GM21526 (cell line): ENCODE measurements around the gene SCAMP2.

ENCODE experiments used
- ATAC-seq: cut with Tn5 transposase; IDR thresholded peaks from one replicate; pipeline ENCODE4 v1.9.1; 2021; ENCODE audit warnings: moderate library complexity; ENCODE audit not compliant: unreplicated experiment, low FRiP score

The SCAMP2 gene

DNA sequence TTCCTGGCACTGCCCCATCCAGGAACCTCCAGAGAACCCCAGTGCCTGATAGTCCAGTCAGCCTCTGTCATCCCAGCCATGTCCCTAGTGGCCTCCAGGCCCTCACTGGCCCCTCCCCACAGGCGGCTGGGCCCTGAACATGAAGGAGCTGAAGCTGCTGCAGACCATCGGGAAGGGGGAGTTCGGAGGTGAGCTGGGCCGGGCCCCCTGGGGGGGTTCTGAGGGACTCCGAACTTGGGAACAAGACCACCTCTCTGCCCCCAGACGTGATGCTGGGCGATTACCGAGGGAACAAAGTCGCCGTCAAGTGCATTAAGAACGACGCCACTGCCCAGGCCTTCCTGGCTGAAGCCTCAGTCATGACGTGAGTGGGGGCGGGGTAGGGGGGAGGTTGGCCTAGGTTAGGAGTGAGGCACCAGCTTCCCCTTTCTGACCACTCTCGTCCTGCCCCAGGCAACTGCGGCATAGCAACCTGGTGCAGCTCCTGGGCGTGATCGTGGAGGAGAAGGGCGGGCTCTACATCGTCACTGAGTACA, 72.5 kb downstream of the SCAMP2 start:
- ATAC-seq = no peak

DNA sequence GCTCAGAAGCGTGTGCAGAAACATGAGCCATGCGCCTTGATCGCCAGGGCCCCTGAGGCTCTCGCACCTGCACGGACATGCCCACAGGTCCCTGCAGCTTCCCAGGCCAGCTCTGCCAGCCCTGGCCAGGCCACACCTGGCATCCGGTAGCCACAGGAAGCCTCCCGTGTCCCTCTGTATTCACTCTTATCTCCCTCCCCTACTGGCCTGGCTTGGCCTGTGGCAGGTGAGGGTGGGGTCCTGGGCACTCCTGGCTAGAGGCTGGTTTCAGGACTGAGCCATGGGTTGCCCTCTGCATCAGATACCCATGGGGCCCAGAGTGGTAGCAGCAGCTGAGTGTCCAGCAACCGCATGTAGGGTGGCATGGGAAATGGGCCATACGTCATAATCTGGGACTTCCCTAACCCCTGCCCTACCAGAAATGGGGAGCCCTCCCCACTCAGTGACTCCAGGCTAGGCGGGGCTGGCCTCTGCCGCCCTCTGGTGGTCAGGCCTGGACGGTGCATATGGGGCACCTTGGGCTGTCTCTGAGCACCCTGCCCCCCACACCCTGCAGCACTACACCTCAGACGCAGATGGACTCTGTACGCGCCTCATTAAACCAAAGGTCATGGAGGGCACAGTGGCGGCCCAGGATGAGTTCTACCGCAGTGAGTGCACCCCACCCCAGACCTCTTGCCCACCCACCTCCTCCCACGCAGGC, 73.2 kb downstream of the SCAMP2 start:
- peak; percentile 54 for ATAC-seq

DNA sequence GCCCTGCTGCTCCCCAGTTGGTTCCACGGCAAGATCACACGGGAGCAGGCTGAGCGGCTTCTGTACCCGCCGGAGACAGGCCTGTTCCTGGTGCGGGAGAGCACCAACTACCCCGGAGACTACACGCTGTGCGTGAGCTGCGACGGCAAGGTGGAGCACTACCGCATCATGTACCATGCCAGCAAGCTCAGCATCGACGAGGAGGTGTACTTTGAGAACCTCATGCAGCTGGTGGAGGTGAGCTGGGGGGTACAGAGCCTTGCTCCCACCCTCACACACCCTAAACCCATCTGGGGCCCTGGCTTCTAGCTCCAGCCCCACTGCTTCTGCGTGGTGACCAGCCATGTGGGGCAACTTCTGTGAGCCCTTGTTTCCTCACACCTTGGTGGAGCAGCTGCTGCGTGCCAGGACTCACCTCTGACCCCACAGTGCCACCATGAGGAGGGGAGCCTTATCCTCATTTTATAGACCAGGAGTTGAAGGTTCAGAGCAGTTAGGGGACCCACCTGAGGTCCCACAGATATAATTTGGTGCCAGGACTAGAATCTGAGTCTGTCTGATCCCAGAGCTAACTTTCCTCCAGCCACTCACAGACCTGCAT, 73.8 kb downstream of the SCAMP2 start:
- no peak for ATAC-seq

DNA sequence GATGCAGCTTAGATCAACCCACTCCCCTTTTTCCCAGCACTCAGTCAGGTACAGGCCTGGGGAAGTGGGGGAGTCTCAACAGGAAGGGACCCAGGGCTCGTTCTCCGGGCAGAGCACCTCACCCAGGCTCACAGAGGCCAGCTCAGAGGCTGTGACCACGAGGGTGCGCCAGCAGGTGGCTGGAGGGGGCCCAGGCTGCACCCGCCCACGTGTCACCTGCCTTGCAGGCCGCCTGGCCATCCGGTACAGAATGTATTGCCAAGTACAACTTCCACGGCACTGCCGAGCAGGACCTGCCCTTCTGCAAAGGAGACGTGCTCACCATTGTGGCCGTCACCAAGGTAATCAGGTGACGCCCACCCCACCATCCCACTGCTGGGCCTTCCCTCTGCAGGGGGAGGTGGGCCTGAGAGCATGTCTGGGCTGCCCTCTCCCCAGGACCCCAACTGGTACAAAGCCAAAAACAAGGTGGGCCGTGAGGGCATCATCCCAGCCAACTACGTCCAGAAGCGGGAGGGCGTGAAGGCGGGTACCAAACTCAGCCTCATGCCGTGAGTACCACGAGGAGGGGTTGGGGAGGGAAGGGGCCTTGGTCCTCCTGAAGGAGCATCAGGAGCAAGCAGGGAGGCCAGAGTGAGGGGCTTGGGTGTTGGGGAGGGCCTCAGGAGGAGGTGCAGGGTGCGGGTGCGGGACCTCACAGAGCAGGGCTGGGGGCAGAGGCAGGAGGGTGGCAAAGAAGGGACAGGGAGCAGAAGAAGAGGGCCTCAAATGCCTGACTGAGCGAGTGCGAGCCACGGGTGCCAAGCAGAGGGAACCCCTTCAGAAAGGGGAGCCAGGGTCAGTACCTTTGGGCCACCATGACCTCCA, 74.5 kb downstream of the SCAMP2 start:
- ATAC-seq = no peak

GRCh38 chr15:74795966-74796625, 77.1 kb downstream of the SCAMP2 start:
- ATAC-seq = no peak

DNA sequence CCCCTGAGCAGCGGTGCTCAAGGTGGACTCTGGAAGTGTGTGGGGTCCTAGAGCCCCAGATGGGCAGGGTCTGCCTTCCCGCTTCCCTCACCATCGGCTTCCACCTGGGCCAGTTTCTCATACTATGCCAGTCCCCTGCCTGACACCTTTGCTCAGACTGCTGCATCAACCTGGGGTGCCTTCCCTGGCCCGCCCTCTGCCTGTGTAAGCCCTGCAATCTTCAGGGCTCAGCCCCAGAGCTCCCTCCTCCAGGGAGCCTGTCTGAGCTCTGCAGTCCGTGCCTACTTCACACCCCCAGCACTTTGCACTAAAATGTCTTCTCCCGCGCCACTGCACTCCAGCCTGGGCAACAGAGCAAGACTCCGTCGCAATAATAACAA, 78.2 kb downstream of the SCAMP2 start:
- no peak for ATAC-seq

- ATAC-seq = no peak
These were observed 78.8 kb downstream of the SCAMP2 start for GRCh38 chr15:74794248-74794969.
